ENCODE results near the gene ST8SIA6. TPM values are rescaled to one million over a fixed set of nuclear protein-coding genes. Genes with fewer than 3 reads are reported as not detected.

Gene ST8SIA6
- total and polyA plus RNA-seq, 9 of the 15 experiments (the other 6 are each of a cell fraction or from before 2014, with no cell fraction given) = 0.69 to 6.7 (median 5.0) TPM

- TF ChIP-seq, protein P1, sequence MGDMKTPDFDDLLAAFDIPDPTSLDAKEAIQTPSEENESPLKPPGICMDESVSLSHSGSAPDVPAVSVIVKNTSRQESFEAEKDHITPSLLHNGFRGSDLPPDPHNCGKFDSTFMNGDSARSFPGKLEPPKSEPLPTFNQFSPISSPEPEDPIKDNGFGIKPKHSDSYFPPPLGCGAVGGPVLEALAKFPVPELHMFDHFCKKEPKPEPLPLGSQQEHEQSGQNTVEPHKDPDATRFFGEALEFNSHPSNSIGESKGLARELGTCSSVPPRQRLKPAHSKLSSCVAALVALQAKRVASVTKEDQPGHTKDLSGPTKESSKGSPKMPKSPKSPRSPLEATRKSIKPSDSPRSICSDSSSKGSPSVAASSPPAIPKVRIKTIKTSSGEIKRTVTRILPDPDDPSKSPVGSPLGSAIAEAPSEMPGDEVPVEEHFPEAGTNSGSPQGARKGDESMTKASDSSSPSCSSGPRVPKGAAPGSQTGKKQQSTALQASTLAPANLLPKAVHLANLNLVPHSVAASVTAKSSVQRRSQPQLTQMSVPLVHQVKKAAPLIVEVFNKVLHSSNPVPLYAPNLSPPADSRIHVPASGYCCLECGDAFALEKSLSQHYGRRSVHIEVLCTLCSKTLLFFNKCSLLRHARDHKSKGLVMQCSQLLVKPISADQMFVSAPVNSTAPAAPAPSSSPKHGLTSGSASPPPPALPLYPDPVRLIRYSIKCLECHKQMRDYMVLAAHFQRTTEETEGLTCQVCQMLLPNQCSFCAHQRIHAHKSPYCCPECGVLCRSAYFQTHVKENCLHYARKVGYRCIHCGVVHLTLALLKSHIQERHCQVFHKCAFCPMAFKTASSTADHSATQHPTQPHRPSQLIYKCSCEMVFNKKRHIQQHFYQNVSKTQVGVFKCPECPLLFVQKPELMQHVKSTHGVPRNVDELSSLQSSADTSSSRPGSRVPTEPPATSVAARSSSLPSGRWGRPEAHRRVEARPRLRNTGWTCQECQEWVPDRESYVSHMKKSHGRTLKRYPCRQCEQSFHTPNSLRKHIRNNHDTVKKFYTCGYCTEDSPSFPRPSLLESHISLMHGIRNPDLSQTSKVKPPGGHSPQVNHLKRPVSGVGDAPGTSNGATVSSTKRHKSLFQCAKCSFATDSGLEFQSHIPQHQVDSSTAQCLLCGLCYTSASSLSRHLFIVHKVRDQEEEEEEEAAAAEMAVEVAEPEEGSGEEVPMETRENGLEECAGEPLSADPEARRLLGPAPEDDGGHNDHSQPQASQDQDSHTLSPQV (IDR thresholded peaks at IDR 0.05) = peak; percentile 41; the same call in 1 of the 2 replicates
- TF ChIP-seq NFXL1 (CRISPR knock-in tag; IDR thresholded peaks at IDR 0.05) (no peak), CEBPB (tag; IDR thresholded peaks at IDR 0.05) (peak; percentile 96), ARID1B (IDR thresholded peaks at IDR 0.05) (peak; percentile 48; the same call in 1 of the 2 replicates), L3MBTL2 (IDR thresholded peaks at IDR 0.05) (peak; percentile 56), ZNF780A (CRISPR knock-in tag; IDR thresholded peaks at IDR 0.05) (no peak), ATF2 (CRISPR knock-in tag; IDR thresholded peaks at IDR 0.05) (no peak), EGR1 (conservative IDR thresholded peaks at IDR 0.05) (no peak), TEAD4 (IDR thresholded peaks at IDR 0.05; ENCODE audit: low read length) (peak; percentile 62; the same call in 1 of the 2 replicates), TEAD4 (CRISPR knock-in tag; IDR thresholded peaks at IDR 0.05; ENCODE audit: borderline replicate concordance) (no peak), ZKSCAN8 (CRISPR knock-in tag; IDR thresholded peaks at IDR 0.05) (no peak), MEIS2 (IDR thresholded peaks at IDR 0.05; ENCODE audit: partially characterized antibody) (peak; percentile 18), ZNF668 (CRISPR knock-in tag; IDR thresholded peaks at IDR 0.05) (peak; percentile 6; the same call in 1 of the 2 replicates), JUN (IDR thresholded peaks at IDR 0.05; ENCODE audit: borderline replicate concordance, low read depth, low read length) (no peak), JUN (CRISPR knock-in tag; IDR thresholded peaks at IDR 0.05; ENCODE audit: borderline replicate concordance) (no peak), ZNF274 (IDR thresholded peaks at IDR 0.05; ENCODE audit: borderline replicate concordance, low read depth, low read length) (no peak), TOE1 (IDR thresholded peaks at IDR 0.05; ENCODE audit: borderline replicate concordance) (peak; percentile 88), TOE1 (CRISPR knock-in tag; IDR thresholded peaks at IDR 0.05; ENCODE audit: borderline replicate concordance, low read depth) (no peak), SIX5 (IDR thresholded peaks at IDR 0.05; ENCODE audit: borderline replicate concordance in 1 of 2, insufficient read depth in 1 of 2, low read depth in 1 of 2, low read length in 2 of 2) (no peak)
- TF ChIP-seq, protein P2, sequence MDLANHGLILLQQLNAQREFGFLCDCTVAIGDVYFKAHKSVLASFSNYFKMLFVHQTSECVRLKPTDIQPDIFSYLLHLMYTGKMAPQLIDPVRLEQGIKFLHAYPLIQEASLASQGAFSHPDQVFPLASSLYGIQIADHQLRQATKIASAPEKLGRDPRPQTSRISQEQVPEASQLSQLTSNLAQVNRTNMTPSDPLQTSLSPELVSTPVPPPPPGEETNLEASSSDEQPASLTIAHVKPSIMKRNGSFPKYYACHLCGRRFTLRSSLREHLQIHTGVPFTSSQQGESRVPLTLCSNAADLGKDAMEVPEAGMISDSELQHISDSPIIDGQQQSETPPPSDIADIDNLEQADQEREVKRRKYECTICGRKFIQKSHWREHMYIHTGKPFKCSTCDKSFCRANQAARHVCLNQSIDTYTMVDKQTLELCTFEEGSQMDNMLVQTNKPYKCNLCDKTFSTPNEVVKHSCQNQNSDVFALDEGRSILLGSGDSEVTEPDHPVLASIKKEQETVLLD (IDR thresholded peaks at IDR 0.05) = 0 out of 2 replicates have a peak, but pooled peaks have one; percentile 24
These were observed 30.7 kb downstream of the ST8SIA6 start (continued) for GRCh38 chr10:17423632-17424186.

All from K562 (cell line).